Tibial nerve (tissue), 4 donors: ENCODE measurements around the gene CTSH.

Experiments used
- EP300 ChIP-seq, 2 donors: sonication (generic); formaldehyde crosslinking; IDR thresholded peaks; one replicate each; pipeline ENCODE4 v1.6.1; 2017; ENCODE audit warnings: antibody characterized with exemption in 2 of 2, mild to moderate bottlenecking in 1 of 2
- TF ChIP-seq, protein P1 (sequence below), 5 experiments: fragments of 200-600 bp in 3 of 5; fragments of 450-650 bp in 2 of 5; sonication (generic) in 3 of 5; IDR thresholded peaks; one replicate each; pipeline ENCODE4 v1.5.1; 2016 to 2019; ENCODE audit warnings: antibody characterized with exemption in 5 of 5, mild to moderate bottlenecking in 3 of 5, moderate library complexity in 2 of 5

DNA sequence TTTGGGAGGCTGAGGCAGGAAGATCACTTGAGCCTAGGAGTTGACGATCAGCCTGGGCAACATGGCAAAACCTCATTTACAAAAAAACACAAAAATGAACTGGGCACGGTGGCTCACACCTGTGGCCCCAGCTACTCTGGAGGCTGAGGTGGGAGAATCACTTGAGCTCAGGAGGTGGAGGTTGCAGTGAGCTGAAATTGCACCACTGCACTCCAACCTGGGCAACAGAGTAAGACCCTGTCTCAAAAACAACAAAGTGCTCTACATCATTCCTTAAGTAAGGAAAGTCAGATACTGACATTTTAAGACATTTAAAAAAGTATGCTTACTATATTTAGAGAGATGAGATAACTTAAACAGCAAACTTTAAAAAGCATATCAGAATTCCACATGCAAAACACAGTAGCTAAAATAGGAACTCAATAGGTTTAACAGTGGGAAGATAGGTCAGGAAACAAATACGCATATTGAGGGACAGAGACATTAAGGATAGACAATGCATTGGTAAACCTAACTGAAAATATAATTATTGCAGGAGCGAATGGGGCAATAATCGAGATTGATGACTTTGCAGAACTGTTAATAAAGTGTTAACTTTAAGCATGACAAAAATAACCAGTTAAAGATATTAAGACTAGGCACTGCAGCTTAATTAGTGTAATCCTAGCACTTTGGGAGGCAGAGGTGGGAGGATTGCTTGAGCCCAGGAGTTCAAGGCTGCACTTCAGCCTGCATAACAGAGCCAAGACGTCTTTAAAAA is 40.1 kb downstream of the CTSH start:
- no peak for TF ChIP-seq EP300 (IDR thresholded peaks at IDR 0.05)
- TF ChIP-seq, protein P1, sequence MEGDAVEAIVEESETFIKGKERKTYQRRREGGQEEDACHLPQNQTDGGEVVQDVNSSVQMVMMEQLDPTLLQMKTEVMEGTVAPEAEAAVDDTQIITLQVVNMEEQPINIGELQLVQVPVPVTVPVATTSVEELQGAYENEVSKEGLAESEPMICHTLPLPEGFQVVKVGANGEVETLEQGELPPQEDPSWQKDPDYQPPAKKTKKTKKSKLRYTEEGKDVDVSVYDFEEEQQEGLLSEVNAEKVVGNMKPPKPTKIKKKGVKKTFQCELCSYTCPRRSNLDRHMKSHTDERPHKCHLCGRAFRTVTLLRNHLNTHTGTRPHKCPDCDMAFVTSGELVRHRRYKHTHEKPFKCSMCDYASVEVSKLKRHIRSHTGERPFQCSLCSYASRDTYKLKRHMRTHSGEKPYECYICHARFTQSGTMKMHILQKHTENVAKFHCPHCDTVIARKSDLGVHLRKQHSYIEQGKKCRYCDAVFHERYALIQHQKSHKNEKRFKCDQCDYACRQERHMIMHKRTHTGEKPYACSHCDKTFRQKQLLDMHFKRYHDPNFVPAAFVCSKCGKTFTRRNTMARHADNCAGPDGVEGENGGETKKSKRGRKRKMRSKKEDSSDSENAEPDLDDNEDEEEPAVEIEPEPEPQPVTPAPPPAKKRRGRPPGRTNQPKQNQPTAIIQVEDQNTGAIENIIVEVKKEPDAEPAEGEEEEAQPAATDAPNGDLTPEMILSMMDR (IDR thresholded peaks at IDR 0.05), result no peak
